Stimulated activated CD8-positive, alpha-beta memory T cell treated with anti-CD3 and anti-CD28 coated beads, Interleukin-2, amount 100 ng/mL, for 48 hours (primary cell): ENCODE measurements around the gene AGBL4.

Source experiments
- DNase-seq, 2 donors: peaks; one replicate each; pipeline ENCODE4 v3.0.0-alpha.2; 2020; ENCODE audit warnings: low read depth in 2 of 2

The AGBL4 gene

DNA sequence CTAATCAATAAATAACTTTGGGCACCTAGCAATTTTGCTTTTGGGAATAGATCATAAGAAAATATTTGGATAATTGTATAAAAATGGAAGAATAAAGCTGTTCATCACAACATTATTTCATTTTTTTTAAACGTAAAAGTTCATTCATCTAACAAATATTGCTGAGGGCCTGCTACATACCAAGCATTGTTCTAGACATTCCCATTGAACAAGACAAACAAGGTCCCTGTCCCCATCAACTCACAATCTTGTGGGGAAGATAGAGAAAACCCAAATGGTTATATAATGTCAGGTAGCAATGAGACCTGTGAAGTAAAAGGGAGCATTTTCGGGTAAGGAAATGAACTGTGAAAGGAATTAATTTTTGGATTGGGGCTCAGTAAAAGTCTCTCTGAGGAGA, 1193.0 kb downstream of the AGBL4 start:
- no peak for DNase-seq

DNA sequence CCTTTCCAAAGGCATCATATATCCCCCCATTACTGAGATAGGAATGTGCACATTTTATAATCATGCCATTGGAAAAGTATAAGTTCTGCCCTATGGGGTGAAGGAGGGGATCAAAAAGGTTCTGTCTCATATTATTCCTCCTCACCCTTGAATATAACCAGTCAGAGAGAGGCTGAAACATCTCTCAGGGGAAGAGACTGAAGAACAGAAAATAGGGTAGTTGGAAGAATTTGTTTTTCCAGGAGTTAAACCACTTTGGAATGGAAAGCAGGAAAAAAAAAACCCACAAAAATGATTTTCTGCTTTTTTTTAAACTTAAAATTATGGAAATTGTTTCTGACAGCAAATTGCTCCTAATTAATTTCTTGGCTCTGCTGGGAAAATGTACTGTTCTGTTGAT, 1194.3 kb downstream of the AGBL4 start:
- no peak for DNase-seq

DNA sequence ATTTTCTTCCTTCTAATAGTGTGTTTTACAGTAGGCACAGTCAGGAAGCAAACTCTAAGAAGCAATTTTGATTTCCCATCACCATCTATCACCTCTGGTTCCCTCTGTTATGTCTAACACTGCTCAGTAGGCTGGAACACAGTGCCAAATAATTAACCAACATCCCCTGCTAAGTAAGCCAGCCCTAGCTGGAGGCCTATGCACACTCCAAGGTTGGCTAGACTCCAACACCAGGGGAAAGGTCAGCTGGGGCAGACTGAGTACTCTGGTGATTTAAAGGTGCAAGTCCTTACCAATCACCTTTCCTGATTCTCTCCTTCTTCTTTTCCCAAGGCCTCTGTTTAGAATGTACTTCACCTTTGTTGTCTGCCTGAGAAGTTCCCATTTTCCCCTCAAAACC, 1200.6 kb downstream of the AGBL4 start:
- DNase-seq: no peak

DNA sequence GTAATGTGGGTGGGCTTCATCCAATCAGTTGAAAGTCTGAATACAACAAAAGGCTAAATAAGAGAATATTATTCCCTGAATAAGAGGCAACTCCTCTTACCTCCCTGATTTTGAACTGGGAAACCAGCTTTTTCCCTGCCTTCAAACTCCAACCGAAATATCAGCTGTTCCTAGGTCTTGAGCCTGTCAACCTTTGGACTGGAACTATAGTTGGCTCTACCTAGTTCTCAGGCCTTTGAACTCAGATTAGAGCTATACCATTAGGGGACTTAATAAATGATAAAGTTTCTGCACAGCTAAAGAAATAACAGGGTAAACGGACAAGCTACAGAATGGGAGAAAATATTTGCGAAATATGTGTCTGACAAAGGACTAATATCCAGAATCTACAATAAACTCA, 1203.3 kb downstream of the AGBL4 start:
- no peak for DNase-seq

DNA sequence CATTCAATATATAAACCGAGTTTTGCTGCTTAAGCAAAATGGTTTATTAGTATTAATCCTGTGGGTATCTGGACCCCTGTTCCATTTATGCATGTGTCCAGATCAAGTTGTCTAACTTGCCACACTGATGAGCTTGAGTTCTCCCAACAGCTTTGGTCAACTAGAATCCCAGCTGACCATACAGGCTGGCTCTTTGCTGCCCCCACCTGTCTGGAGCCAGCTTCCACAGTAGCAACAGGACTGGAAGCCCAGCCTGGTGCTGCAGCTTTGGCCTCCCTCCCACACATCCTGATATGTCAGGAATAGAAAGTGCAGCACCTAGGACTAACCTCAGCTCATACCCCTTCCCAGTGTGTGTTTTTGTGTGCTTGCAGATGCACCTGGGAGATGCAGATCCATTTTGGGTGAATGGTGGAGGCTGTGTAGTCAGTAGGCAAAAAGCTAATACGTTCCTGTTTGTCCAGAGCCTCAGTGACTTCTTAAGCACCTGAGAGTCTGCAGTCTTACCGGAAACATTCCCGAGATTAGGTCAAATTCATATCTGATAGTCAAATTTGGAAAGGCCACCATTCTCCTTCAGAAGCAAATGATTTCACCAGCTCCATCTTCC, 1206.1 kb downstream of the AGBL4 start:
- peak; percentile 14 to 23 for DNase-seq

DNA sequence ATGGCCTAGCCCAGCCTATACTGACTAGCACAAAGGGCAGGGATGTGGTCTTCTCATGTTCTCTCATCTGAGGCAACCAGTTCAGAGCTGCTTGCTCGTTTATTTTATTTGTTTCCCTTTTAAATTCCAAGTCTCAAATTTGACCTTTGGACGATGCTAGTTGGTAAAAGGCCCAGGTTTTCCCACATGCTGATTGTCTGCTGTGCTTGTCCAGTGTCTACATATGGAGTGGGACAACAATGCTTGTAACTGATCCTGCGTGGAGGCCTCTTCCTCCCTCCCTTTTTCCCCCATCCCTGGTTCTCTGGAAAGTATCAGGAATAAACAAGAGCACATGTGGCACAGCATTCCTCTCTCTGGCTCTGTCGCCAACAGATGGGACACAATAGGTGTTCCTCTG, 1213.0 kb downstream of the AGBL4 start:
- no peak for DNase-seq

DNA sequence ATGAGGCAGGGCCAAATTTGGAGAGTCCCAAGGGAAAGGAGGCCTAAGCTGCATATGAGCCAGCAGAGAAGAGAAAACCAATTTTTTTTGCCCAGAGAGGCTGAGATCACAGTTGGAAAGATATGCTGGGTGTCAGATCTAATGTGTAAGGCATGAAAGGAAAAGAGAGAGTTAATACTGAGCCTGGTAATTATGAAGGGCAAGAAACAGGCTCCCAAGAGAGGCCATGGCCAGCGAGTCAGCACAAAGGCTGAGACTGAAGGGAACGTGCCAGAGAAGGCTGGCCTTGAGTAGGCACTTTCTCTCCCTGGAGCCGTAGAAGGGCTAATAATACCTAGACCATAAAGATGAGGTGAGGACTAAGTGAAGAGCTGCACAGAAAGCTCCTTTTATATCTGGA, 1215.3 kb downstream of the AGBL4 start:
- no peak for DNase-seq

DNA sequence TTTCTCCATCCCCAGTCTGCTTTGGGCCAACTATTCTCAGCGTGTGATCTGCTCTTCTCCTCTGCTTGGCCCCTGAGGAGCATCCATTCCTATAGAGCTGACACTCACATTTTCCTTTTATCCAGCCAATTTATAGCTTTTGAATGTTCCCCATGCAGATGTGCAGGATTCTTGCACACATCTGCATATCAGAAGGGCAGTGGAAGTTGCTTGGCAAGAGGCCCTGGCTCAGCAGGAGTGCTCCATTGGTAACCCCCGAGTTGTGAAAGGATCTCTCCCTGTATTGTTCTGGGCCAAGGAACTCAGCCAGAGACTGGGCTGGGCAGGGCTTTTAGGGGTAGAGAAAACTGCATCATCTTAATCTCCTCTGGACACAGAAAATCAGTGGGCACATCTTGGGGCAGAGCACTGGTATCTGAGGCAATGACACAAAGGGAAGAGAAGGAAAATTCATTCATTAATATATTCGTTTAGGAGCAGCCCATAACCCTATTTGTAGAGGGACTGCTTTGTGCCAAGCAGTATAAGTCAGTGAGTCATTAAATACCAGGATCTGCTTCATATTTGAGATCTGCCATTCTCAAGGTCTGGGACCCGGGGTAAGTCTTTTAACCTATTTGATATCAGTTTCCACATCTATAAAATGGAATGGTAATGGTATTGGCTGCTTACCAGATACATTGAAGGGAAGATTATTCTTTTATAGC, 1216.0 kb downstream of the AGBL4 start:
- no peak for DNase-seq

DNA sequence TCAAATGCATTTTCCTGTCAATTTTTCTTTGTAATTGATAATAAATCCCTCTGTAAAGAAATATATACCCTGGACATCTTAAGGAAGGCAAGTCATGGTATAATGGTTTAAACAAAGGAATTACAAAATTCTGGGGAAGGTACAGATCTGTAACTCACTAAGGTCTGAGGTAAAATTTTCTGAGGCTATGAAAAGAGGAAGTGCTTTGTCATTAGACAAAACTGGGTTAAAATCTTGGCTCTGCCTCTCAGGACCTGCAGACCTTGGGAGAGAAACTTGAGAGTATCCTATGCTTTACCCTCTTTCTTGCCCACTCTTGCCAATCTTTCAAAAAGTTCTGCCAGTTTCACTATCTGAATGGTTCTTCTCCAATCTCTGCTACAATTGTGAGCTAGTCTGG, 1220.3 kb downstream of the AGBL4 start:
- DNase-seq: no peak

DNA sequence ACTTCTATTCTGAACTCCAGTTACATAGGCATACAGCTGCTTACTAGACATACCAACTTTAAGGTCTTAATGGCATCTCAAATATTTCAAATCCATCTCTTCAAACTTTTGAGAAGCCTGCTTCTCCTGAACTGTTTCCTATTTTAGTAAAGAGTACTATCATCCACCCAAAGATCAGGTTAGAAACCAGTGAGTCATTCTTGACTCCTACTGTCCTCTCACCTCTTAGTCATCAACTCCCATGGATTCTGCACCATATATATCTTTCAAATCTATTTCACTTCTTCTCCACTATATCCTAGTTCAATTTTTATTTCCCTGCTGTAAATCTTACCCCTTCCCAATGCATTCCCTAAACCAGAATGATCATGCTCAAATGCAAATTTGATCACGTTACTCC, 1228.9 kb downstream of the AGBL4 start:
- DNase-seq: no peak

DNA sequence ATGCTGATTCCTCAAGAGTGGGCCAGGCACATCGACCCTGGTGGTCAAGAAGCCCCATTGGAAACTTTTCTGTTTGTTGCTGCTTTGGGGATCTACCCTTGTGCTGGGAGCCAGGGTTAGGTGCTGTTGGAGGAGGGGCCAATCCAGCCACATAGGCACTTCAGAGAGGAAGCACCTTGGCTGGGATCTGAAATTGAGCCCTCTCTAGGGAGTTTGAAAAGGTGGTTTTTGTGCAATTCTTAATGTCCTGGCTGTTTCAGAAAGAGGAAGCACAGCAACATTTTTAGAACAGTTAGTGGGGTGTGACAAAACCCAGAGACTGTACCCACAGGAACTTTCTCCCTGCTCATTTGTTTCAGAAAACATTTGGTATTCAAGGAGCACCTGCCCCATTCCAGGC, 1229.9 kb downstream of the AGBL4 start:
- DNase-seq: no peak

DNA sequence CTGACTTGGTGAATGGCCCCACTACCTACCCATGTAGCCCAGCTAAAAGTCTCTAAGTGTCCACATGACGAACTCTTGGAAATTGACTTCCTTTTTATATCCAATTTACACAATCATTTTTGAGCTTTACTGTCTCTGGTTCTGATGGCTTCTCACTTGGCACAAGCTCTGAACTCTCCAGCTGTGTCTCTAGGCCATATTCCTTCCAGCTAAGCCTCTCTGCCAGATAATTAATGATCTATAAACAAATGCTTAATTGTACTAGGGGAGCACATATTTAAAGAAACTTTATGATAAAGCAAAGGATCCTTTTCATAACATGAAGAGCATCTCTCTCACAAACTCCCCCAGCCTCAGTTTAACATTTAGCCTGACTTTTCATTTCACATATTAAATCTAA, 1230.8 kb downstream of the AGBL4 start:
- DNase-seq: no peak

DNA sequence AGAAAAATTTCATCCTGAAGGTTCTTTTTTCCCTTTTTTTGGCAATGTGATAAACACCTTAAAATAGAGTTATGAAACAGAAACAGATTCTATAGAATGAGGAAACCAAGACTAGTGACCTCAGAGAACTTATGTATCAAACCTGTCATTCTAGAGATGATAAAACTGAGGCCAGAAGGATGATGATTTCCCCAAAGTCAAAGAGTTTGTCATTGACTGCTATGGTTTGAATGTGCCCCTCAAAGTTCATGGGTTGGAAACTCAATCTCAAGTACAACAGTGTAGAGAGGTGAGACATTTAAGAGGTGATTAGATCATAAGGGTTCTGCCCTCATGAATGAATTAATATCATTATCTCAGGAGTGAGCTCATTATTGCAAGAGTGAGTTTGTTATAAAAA, 1233.4 kb downstream of the AGBL4 start:
- no peak for DNase-seq

DNA sequence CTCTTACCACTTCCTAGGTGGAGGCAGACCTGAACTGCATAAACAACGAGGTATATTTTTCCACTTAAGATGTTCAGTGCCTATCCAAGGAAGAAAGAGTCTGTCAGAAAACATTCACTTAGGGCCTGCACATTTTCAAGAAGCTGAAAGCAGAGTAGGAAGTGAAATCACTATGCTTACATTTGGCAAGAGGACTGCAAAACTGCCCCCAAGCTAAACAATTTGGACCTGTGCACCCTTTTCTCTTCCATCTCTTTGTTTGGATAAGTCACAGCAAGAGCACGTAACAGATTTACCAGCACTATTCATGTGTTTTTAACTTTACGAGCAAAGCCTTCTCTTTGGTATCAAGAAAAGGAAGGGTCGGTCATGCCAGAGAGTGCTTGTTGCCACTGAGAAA, 1233.9 kb downstream of the AGBL4 start:
- DNase-seq: no peak

DNA sequence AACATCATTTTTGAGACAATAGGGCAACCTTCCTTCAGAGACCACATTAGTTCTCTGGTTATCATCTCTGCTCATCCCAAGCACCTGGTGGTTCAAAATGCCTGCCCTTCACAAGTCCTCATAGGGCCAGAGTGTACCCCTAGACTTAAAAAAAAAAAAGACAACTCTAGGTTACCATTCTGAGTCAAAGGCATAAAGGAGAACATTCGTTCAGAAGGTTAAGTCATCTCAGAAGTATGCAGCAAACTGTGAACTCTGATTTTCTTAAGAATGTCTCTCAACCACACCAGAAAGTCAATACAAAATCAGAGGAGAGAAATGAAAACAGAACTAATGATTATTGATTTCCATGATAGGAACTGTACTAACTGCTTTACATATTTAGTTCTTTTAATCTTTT, 1237.9 kb downstream of the AGBL4 start:
- DNase-seq: no peak

DNA sequence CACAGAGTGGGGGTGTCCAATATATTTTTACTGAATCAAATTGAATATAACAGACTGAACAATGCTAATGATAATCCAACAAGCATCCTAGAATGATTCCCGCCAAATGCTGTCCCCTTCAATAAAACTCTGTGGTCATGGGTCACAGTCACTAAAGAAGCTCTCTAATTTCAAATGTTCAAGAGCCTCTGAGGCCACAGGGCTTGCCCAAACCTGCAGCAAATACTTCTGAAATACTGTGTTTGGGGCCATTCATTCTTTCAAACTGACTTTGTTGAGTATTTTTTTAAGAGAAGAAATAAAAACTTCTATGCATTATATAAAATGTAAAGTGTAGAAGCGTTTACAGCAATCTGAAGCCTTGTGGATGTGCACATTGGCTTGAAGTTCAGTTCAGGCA, 1239.5 kb downstream of the AGBL4 start:
- DNase-seq: no peak

DNA sequence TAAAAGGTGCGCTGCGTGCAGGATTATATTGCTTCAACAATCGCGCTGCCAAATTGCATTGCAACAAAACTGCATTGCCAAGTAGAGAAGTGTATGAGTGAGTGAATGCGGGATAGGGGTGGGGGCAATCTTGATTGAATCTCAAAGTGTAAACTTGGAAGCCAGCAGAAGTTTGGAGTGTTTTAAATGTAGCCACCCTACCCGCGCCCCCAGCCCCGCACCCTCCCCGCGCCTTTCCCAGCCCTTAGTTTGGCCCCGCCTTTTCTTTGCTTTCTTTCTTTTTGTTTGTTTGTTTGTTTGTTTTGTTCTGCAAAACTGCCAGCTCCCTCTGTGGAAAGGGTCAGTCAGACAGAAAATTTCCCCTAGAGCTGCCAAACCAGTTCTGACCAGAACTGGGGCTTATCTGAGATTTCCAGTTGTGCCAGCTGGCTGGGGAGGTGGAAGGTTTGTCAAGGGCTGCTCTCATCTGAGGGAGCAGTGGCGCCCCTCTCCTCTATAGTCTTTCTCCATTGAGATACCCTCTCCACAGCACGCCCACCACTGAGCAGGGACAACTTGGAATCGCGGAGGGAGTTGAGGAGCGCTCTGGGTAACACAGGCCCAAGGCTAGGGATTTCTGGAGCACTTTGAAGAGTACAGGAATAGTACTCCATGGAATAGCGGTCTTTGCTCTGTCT, 1246.4 kb downstream of the AGBL4 start:
- no peak for DNase-seq

DNA sequence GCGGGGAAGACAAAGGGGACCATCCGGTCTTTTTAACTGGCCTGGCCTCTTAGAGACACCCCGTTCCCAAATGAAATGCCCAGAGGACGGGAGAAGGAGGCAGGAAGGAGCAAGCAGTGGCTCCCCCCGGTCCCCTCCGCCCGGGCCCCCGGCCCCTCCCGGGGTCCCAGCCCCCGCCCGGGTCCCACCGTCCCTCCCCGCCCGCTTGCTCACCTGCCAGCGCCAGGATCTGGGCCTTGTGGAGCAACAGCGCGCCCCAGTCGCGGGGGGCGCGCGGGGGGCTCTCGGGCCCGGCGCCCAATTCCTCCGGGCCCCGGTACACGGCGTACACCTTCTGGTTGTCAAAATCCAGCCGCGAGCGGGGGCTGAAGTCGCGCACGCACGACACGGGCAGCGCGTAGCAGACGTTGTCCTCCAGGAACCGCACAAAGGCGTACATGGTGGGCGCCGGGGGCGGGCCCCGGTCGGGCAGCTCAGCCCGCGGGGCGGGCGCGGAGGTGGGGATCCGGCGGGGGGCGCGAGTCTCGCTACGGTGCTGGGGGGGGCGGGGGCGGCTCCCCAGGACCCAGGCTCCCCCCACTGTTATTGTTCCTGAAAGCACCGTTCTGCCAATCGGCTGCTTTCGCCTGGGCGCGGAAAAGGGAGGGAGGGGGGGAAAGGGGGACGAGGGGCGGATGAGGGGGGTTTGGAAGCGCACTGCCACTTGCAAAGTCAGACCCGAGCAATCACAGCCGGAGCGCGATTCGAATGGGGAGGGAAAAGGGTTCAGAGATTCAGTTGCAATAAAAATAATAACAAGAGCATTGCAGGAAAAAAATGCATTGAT, 1247.1 kb downstream of the AGBL4 start, which contains the start of gene BEND5:
TSS of gene BEND5 (minus strand) at position 499 of the 826 bp plus-strand sequence. CDS start at position 439, 60 bp downstream.
- DNase-seq: peak; percentile 35 to 38

DNA sequence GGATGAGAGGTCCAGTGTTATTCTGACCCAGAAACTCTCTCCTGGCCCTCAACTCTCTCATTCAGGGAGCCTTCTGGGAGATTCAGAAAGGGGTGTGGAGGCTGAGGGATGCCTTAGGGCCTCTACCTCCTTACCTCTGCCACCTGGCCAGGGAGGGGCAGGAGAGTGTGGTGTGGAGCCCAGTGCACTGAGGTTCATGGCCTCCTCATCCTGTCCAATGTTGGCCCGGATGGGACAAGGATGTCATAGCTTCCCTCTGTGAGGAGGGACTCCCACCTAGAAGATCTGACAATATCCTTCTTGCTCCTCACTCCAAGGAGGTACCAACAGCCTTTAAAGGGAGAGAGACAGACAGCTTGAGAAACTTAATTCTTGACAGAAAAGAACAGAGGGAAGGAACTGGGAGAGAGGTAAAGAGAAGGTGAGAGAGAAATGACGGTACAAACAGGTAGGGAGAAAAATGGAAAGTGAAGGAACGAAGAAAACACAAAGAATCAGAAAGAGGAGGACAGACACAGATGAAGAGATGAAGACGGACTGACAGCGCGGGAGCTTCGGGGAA, 1247.8 kb downstream of the AGBL4 start:
- DNase-seq: no peak

DNA sequence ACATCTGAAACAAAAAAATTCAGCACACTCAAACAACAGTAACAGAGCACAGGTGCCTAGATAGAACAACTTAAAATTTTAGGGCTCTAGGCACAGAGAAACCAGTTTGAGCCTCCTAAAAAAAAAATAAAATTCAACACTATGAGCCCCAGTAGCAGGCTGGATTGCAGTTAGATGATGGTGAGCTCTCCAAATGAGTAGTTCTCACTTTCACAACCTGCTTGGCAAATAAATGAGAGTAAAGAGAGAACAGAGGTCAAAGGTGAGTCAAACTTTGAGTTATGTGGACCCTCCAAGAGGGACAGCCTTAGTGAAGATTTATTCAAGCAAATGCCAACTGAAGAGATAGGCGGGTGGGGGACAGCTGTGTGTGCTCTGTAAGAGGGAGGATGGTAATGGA, 1250.6 kb downstream of the AGBL4 start:
- no peak for DNase-seq

DNA sequence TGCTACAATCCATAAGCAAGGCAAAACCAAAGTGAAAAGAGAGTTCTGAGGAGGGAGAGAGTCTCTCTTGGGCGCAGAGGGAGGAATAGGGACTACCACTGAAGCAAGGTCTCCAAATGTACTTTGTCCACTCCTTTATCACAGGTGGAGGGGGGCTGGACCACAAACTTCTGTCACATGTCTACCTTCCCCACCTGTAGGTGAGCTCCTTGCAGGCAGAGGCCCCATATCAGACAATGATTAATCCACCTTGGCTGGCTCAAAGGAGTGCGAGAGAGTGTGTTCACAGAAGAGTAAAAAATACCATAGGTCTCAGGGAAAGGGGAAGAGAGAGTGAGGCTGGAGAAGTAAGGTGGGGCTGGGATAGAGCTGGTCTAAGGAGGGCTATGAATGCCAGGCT, 1251.5 kb downstream of the AGBL4 start:
- DNase-seq: no peak

DNA sequence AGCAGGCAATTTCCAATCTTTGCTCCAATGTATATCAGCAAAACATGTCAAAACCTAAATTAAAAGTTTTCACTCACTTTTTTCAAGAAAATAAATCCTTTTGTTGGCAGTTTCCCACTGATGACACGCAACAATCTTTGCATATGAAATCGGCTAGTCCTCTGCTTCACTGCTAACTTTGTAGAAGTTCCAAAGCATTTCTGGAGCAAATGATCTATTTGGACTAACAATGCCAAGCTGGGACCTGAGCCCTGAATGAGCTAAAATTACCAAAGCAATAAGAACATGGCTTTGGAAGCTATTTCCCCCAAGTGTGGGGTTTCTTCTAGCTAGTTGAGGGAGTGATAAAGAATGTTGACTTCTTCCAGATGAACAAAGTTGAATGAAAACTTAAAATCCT, 1252.2 kb downstream of the AGBL4 start:
- DNase-seq: no peak
